GM06990 (cell line): Measurements from ENCODE around the gene SEC23IP.
"Not testable (repeated sequence)": the region's sequence is repeated elsewhere in the genome, so short reads cannot be mapped to it uniquely, and the experiment has no call there.

ENCODE experiments used
- DNase-seq: peaks from one replicate; pipeline ENCODE4 v3.0.0-alpha.2; 2011; ENCODE audit not compliant: insufficient read length; ENCODE audit errors: extremely low read depth
- H3K27me3 ChIP-seq: replicated peaks from 2 replicates; pipeline ENCODE4 v1.6.0; 2011; ENCODE audit warnings: low read length; ENCODE audit not compliant: control insufficient read depth, insufficient read depth
- H3K36me3 ChIP-seq: 2 replicates; pipeline ENCODE4 v1.5.1; 2011; ENCODE audit warnings: low read length; ENCODE audit not compliant: control insufficient read depth, insufficient read depth
- H3K4me3 ChIP-seq: replicated peaks from 2 replicates; pipeline ENCODE4 v1.5.1; 2011; ENCODE audit warnings: low read depth, mild to moderate bottlenecking, control low read depth, low read length
- TF ChIP-seq, protein P1 (sequence below): IDR thresholded peaks from 2 replicates; pipeline ENCODE4 v1.5.1; 2011; ENCODE audit warnings: low read length, control low read depth, mild to moderate bottlenecking, inconsistent platforms; ENCODE audit not compliant: insufficient read depth, poor library complexity, severe bottlenecking

The SEC23IP gene

DNA sequence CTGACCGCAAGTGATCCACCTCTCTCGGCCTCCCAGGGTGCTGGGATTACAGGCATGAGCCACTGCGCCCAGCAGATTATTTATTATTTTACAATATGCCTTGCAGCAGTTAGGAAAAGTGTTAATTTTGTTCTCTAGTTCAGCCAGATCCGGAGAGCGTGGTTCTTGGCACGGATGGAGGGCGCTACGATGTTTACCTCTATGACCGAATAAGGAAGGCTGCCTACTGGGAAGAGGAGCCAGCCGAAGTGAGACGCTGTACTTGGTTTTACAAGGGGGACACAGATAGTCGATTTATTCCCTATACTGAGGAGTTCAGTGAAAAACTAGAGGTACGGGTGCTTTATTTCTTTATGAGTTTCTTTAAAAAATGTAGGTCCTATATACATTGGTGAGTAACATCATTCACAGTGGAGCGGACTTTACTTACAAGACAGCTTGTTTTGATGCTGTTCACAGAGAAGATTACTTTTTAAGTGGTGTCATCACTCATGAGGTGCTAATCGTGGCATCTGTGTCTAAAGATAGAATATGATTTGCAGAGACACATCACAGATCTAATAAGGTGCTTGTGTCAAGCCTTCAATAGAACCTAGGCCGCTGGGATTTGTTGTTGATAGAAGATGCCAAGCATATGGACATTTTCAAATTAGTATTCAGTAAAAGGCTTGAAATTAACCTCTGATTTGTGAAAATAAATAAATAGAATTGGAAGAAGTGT lies 11.6 kb downstream of the SEC23IP start:
- no peak for DNase-seq
- Histone ChIP-seq H3K27me3 (no peaks in the 10 kb centered on the region), H3K36me3 (peaks cover 4% of the 10 kb centered on the region), H3K4me3 (no peak overlapping the region)
- TF ChIP-seq, protein P1, sequence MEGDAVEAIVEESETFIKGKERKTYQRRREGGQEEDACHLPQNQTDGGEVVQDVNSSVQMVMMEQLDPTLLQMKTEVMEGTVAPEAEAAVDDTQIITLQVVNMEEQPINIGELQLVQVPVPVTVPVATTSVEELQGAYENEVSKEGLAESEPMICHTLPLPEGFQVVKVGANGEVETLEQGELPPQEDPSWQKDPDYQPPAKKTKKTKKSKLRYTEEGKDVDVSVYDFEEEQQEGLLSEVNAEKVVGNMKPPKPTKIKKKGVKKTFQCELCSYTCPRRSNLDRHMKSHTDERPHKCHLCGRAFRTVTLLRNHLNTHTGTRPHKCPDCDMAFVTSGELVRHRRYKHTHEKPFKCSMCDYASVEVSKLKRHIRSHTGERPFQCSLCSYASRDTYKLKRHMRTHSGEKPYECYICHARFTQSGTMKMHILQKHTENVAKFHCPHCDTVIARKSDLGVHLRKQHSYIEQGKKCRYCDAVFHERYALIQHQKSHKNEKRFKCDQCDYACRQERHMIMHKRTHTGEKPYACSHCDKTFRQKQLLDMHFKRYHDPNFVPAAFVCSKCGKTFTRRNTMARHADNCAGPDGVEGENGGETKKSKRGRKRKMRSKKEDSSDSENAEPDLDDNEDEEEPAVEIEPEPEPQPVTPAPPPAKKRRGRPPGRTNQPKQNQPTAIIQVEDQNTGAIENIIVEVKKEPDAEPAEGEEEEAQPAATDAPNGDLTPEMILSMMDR: no peak

DNA sequence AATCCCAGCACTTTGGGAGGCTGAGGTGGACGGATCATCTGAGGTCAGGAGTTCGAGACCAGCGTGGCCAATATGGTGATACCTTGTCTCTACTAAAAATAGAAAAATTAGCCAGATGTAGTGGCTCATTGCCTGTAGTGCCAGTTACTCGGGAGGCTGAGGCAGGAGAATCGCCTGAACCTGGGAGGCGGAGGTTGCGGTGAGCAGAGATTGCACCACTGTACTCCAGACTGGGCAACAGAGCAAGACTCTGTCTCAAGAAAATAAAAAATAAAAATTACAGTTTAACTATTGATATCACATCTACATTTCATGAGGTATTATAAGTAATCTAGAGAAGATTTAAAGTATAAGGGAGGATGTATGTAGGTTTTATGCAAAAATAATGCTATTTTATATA lies 15.2 kb downstream of the SEC23IP start:
- not testable (repeated sequence) for H3K4me3 ChIP-seq, H3K36me3 ChIP-seq, H3K27me3 ChIP-seq, DNase-seq

DNA sequence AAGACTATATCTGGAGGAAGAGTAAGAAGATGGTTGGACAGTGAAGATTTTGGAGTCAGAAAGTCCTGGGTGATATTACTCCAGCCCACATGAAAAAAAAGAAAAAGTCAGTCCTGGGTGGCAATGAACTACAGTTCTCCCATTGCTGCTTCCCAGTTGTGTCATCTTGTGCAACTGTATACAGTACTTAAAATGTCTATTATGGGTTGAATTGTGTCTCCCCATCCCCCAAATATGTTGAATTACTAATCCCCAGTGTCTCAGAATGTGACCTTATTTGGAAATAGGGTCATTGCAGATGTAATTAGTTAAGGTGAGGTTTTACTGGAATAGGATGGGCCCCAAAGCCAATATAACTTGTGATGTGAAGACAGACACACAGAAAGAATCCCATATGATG lies 15.6 kb downstream of the SEC23IP start:
- Histone ChIP-seq H3K27me3 (no peaks in the 10 kb centered on the region), H3K36me3 (peaks cover 3% of the 10 kb centered on the region), H3K4me3 (no peak overlapping the region)
- DNase-seq: no peak
- TF ChIP-seq, protein P1: no peak

DNA sequence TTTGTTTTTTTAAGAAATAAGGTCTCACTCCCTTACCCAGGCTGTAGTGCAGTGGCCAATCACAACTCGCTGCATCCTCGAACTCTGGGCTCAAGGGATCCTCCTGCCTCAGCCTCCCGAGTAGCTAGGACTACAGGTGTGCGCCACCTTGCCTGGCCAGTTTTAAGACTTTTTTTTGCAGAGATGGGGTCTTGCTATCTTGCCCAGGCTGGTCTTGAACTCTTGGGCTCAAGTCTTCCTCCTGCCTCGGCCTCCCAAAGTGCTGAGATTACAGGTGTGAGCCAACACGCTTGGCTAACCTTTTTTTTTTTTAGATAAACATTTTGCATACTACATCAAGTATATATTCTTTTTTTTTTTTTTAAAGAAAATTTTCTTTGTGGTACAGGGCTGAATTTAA lies 18.2 kb downstream of the SEC23IP start:
- Histone ChIP-seq H3K27me3 (no peaks in the 10 kb centered on the region), H3K4me3 (no peak overlapping the region), H3K36me3 (peaks cover 5% of the 10 kb centered on the region)
- no peak for DNase-seq
- TF ChIP-seq, protein P1: no peak

DNA sequence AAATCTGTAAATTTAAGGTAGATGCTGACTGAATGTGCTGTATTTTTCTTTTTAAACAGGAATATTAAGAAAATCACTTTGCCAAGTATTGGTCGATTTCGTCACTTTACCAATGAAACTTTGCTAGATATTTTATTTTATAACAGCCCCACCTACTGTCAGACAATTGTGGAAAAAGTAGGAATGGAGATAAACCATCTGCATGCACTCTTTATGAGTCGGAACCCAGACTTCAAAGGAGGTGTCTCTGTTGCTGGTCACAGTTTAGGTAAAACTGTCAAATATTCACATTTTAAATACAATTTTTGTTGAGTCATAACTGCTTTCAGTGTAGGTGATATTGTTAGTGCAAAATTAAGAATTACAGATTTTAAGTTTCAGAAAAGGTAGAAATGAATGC lies 25.2 kb downstream of the SEC23IP start:
- TF ChIP-seq, protein P1: no peak
- DNase-seq: no peak
- peaks cover 12% of the 10 kb centered on the region for H3K36me3 ChIP-seq
- no peaks in the 10 kb centered on the region for H3K27me3 ChIP-seq
- H3K4me3 ChIP-seq: no peak overlapping the region

DNA sequence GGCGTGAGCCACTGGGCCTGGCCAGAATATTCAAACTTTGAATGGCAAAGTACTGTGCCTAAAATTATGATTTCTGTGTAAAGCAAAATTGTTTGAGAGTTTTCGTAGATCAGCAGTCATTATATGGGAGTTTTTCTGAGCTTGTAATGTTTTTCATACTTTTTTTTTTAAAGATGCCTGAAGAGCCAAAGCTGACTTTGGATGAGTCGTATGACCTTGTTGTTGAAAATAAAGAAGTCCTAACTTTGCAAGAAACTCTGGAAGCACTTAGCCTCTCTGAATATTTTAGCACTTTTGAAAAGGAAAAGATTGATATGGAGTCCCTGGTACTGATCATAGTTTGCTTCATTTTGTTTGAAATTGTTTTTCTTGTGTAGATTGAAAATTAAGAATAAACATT lies 26.7 kb downstream of the SEC23IP start:
- peaks cover 12% of the 10 kb centered on the region for H3K36me3 ChIP-seq

More for the DNA sequence above, 26.7 kb downstream of the SEC23IP start:
- Histone ChIP-seq H3K4me3 (no peak overlapping the region), H3K27me3 (no peaks in the 10 kb centered on the region)
- no peak for DNase-seq
- TF ChIP-seq, protein P1: no peak
